Suprapubic skin (tissue), 4 donors: Measurements from ENCODE around the gene HDAC3. TPM values are rescaled to one million over a fixed set of nuclear protein-coding genes. Genes with fewer than 3 reads are reported as not detected.
A peak's percentile ranks its signal among the peaks of the same experiment; 100 is the strongest.

Experiments used
- DNase-seq, 2 donors: peaks; one replicate each; pipeline ENCODE4 v3.0.0-alpha.2; 2019; ENCODE audit warnings: low spot score in 2 of 2
- H3K27ac ChIP-seq: fragments of 200-600 bp; sonication (generic); one replicate; pipeline ENCODE4 v1.5.1; 2019
- H3K27me3 ChIP-seq: fragments of 200-600 bp; sonication (generic); one replicate; pipeline ENCODE4 v1.5.1; 2019
- H3K36me3 ChIP-seq: fragments of 200-600 bp; sonication (generic); one replicate; pipeline ENCODE4 v1.5.1; 2019
- H3K4me1 ChIP-seq: fragments of 200-600 bp; sonication (generic); one replicate; pipeline ENCODE4 v1.5.1; 2019
- H3K4me3 ChIP-seq: fragments of 200-600 bp; sonication (generic); one replicate; pipeline ENCODE4 v1.5.1; 2019; ENCODE audit warnings: mild to moderate bottlenecking
- H3K9me3 ChIP-seq: fragments of 200-600 bp; sonication (generic); one replicate; pipeline ENCODE4 v1.5.1; 2019
- EP300 ChIP-seq: sonication (generic); formaldehyde crosslinking; IDR thresholded peaks from one replicate; pipeline ENCODE4 v1.6.1; 2017; ENCODE audit warnings: antibody characterized with exemption
- POLR2A ChIP-seq, 2 donors: fragments of 450-650 bp; IDR thresholded peaks; one replicate each; pipeline ENCODE4 v1.6.1; 2017; ENCODE audit warnings: antibody characterized with exemption in 2 of 2, mild to moderate bottlenecking in 2 of 2, moderate library complexity in 2 of 2
- POLR2AphosphoS5 ChIP-seq, 3 donors: sonication (generic); formaldehyde crosslinking; IDR thresholded peaks; one replicate each; pipeline ENCODE4 v1.6.1; 2017; ENCODE audit warnings: antibody characterized with exemption in 3 of 3
- WGBS: methylation state at CpG from one replicate; pipeline ENCODE4 v1.1.5; 2018; 5-methylcytosine and 5-hydroxymethylcytosine counted together
- total RNA-seq, 4 donors: library from RNA; depleted of rRNA; stranded (reverse); fragments of >200 nt; gene quantifications; one replicate each; pipeline ENCODE4 v1.1.0, GENCODE V29; 2016
- TF ChIP-seq, protein P1 (sequence below), 2 donors: fragments of 200-600 bp in 1 of 2; fragments of 450-650 bp in 1 of 2; sonication (generic) in 1 of 2; IDR thresholded peaks; one replicate each; pipeline ENCODE4 v1.5.1; 2016 to 2019; ENCODE audit warnings: antibody characterized with exemption in 2 of 2, mild to moderate bottlenecking in 1 of 2, moderate library complexity in 1 of 2

HDAC3 gene
- total RNA-seq, 4 donors from 2014 or later = 50.0 to 79.2 (median 59.4) TPM

- H3K4me1 ChIP-seq = peaks cover 20% of the 10 kb centered on the region
- DNase-seq = peak; percentile 93 to 96
- WGBS = 15% methylated on average over 24 of the region's 50 CpGs
- no peaks in the 10 kb centered on the region for H3K9me3 ChIP-seq
- H3K27me3 ChIP-seq = no peaks in the 10 kb centered on the region
- H3K36me3 ChIP-seq = peaks cover 15% of the 10 kb centered on the region
- TF ChIP-seq POLR2AphosphoS5 (IDR thresholded peaks at IDR 0.05) = no peak
- TF ChIP-seq, protein P1, sequence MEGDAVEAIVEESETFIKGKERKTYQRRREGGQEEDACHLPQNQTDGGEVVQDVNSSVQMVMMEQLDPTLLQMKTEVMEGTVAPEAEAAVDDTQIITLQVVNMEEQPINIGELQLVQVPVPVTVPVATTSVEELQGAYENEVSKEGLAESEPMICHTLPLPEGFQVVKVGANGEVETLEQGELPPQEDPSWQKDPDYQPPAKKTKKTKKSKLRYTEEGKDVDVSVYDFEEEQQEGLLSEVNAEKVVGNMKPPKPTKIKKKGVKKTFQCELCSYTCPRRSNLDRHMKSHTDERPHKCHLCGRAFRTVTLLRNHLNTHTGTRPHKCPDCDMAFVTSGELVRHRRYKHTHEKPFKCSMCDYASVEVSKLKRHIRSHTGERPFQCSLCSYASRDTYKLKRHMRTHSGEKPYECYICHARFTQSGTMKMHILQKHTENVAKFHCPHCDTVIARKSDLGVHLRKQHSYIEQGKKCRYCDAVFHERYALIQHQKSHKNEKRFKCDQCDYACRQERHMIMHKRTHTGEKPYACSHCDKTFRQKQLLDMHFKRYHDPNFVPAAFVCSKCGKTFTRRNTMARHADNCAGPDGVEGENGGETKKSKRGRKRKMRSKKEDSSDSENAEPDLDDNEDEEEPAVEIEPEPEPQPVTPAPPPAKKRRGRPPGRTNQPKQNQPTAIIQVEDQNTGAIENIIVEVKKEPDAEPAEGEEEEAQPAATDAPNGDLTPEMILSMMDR (IDR thresholded peaks at IDR 0.05) = peak; percentile 3 to 10
- H3K27ac ChIP-seq = peak within 1 kb of the TSS; percentile 46
- H3K4me3 ChIP-seq = peak within 1 kb of the TSS; percentile 70
Observed at GRCh38 chr5:141650851-141651727, 14.4 kb upstream of the HDAC3 start, which contains the start of gene FCHSD1. TSS of gene FCHSD1 (minus strand) at chr5:141651418. CDS start at chr5:141651368, 50 bp downstream.

GRCh38 chr5:141649972-141650371 is 13.3 kb upstream of the HDAC3 start:
- no peak overlapping the region for H3K4me3 ChIP-seq
- H3K27me3 ChIP-seq = no peaks in the 10 kb centered on the region
- H3K4me1 ChIP-seq = peaks cover 20% of the 10 kb centered on the region
- no peak for TF ChIP-seq POLR2AphosphoS5 (IDR thresholded peaks at IDR 0.05)
- TF ChIP-seq POLR2A (IDR thresholded peaks at IDR 0.05) = no peak
- no peak for TF ChIP-seq EP300
- TF ChIP-seq, protein P1 (IDR thresholded peaks at IDR 0.05) = no peak
- H3K36me3 ChIP-seq = peaks cover 26% of the 10 kb centered on the region
- no peaks in the 10 kb centered on the region for H3K9me3 ChIP-seq
- no peak overlapping the region for H3K27ac ChIP-seq
- DNase-seq = no peak

GRCh38 chr5:141649056-141649688 is 12.5 kb upstream of the HDAC3 start:
- Histone ChIP-seq H3K9me3 (no peaks in the 10 kb centered on the region), H3K27me3 (no peaks in the 10 kb centered on the region), H3K4me3 (no peak overlapping the region), H3K27ac (no peak overlapping the region), H3K4me1 (peaks cover 20% of the 10 kb centered on the region), H3K36me3 (peaks cover 34% of the 10 kb centered on the region)
- DNase-seq = no peak
- no peak for TF ChIP-seq POLR2AphosphoS5 (IDR thresholded peaks at IDR 0.05)
- TF ChIP-seq, protein P1 (IDR thresholded peaks at IDR 0.05) = no peak
- TF ChIP-seq EP300 = no peak
- TF ChIP-seq POLR2A (IDR thresholded peaks at IDR 0.05) = no peak
- WGBS = 94% methylated on average over 17 of the region's 17 CpGs

DNA sequence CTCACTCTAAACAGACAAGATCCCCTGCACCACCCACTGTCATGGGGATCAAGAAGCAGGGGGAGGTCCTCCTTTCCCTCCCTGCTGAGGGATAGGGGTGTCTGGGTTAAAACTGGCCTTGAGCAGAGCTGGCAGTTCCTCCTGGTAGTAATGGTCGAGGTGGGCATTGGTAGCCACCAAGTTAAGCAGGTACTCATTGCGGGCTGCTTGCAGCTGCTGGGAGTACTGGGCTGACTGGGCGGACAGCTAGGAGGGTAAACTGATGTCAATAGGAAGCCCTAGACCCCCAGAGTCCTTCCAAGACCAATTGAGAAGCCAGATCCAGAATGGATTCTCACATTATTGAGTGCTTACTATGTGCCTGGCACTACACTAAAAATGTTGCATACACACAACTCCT is 11.2 kb upstream of the HDAC3 start:
- no peaks in the 10 kb centered on the region for H3K9me3 ChIP-seq
- H3K27me3 ChIP-seq = no peaks in the 10 kb centered on the region
- 40% methylated on average over 1 of the region's 3 CpGs for WGBS
- no peak for DNase-seq
- no peak overlapping the region for H3K4me3 ChIP-seq
- peaks cover 20% of the 10 kb centered on the region for H3K4me1 ChIP-seq
- H3K27ac ChIP-seq = no peak overlapping the region
- H3K36me3 ChIP-seq = peaks cover 37% of the 10 kb centered on the region
- no peak for TF ChIP-seq POLR2A (IDR thresholded peaks at IDR 0.05)
- TF ChIP-seq EP300 = no peak
- TF ChIP-seq POLR2AphosphoS5 (IDR thresholded peaks at IDR 0.05) = no peak
- TF ChIP-seq, protein P1 (IDR thresholded peaks at IDR 0.05) = no peak

DNA sequence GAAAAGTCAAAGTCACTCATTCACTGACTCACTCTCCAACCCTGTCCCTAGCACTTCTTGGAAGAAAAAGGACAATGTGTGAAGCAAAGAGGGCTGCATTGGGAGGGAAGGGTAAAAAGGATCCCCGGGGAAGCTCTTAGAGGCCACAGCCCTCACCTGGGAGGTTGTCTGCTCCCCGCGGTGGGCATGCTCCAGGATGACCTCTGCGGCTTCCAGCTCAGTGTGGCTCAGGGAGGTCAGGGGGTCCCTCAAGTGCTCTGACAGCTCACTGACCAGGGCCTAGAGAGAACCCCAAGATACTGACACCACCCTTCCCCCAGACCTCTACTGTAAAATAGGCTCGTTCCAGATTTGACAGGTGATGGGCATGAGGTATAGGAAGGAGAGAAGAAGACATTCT is 10.6 kb upstream of the HDAC3 start:
- H3K4me1 ChIP-seq = peaks cover 20% of the 10 kb centered on the region
- H3K36me3 ChIP-seq = peaks cover 37% of the 10 kb centered on the region
- TF ChIP-seq, protein P1 (IDR thresholded peaks at IDR 0.05) = no peak
- TF ChIP-seq POLR2AphosphoS5 (IDR thresholded peaks at IDR 0.05) (no peak), EP300 (no peak), POLR2A (IDR thresholded peaks at IDR 0.05) (no peak)
- WGBS = 89% methylated on average over 5 of the region's 5 CpGs
- H3K27ac ChIP-seq = no peak overlapping the region
- H3K4me3 ChIP-seq = no peak overlapping the region
- no peak for DNase-seq
- H3K27me3 ChIP-seq = no peaks in the 10 kb centered on the region
- no peaks in the 10 kb centered on the region for H3K9me3 ChIP-seq
